Activated T-cell treated with anti-CD3 and anti-CD28 coated beads for 48 hours (primary cell): ENCODE measurements around the gene ZDHHC6.
"Not testable (repeated sequence)": the region's sequence is repeated elsewhere in the genome, so short reads cannot be mapped to it uniquely, and the experiment has no call there.

Experiments used
- DNase-seq: peaks from one replicate; pipeline ENCODE4 v3.0.0-alpha.2; 2020; ENCODE audit warnings: low read depth

ZDHHC6 gene

GRCh38 chr10:112442063-112442462, 4.7 kb downstream of the ZDHHC6 start:
- DNase-seq = no peak

GRCh38 chr10:112441520-112441919, 5.2 kb downstream of the ZDHHC6 start:
- no peak for DNase-seq

- DNase-seq = no peak
Observed at GRCh38 chr10:112438356-112438755, 8.4 kb downstream of the ZDHHC6 start.

GRCh38 chr10:112434988-112435619, 11.6 kb downstream of the ZDHHC6 start:
- no peak for DNase-seq

GRCh38 chr10:112433136-112433535, 13.6 kb downstream of the ZDHHC6 start:
- no peak for DNase-seq

GRCh38 chr10:112429654-112430230, 17.0 kb downstream of the ZDHHC6 start:
- DNase-seq = no peak

- no peak for DNase-seq
Observed at GRCh38 chr10:112429147-112429546, 17.6 kb downstream of the ZDHHC6 start.

GRCh38 chr10:112426111-112426510, 20.6 kb downstream of the ZDHHC6 start:
- no peak for DNase-seq

GRCh38 chr10:112424651-112425050, 22.1 kb downstream of the ZDHHC6 start:
- DNase-seq = no peak

GRCh38 chr10:112421731-112422130, 25.0 kb downstream of the ZDHHC6 start:
- no peak for DNase-seq

GRCh38 chr10:112412696-112413095, 34.0 kb downstream of the ZDHHC6 start:
- DNase-seq = no peak

GRCh38 chr10:112409755-112410154, 37.0 kb downstream of the ZDHHC6 start:
- no peak for DNase-seq

GRCh38 chr10:112409299-112409698, 37.4 kb downstream of the ZDHHC6 start:
- DNase-seq = no peak

- DNase-seq = no peak
Observed at GRCh38 chr10:112407696-112408095, 39.0 kb downstream of the ZDHHC6 start.

- DNase-seq = not testable (repeated sequence)
Observed at GRCh38 chr10:112406806-112407205, 39.9 kb downstream of the ZDHHC6 start.

GRCh38 chr10:112404617-112405016, 42.1 kb downstream of the ZDHHC6 start:
- no peak for DNase-seq

- no peak for DNase-seq
Observed at GRCh38 chr10:112402917-112403316, 43.8 kb downstream of the ZDHHC6 start.

GRCh38 chr10:112397592-112397991, 49.1 kb downstream of the ZDHHC6 start:
- DNase-seq = no peak

GRCh38 chr10:112395809-112396530, 50.7 kb downstream of the ZDHHC6 start:
- no peak for DNase-seq

GRCh38 chr10:112394475-112394875, 52.2 kb downstream of the ZDHHC6 start:
- no peak for DNase-seq

- no peak for DNase-seq
Observed at GRCh38 chr10:112393827-112394226, 52.9 kb downstream of the ZDHHC6 start.

- no peak for DNase-seq
Observed at GRCh38 chr10:112393341-112393740, 53.4 kb downstream of the ZDHHC6 start.

- no peak for DNase-seq
Observed at GRCh38 chr10:112390125-112390703, 56.5 kb downstream of the ZDHHC6 start.
